ENCODE measurements around the gene MRAS. TPM values are rescaled to one million over a fixed set of nuclear protein-coding genes. Genes with fewer than 3 reads are reported as not detected.
"Not testable (repeated sequence)": the region's sequence is repeated elsewhere in the genome, so short reads cannot be mapped to it uniquely, and the experiment has no call there.

MRAS gene
- polyA plus RNA-seq, 3 donors, result 6.2 to 13.2 (median 8.3) TPM

- Mint-ChIP-seq H3K27me3 (ENCODE audit: low read depth in 3 of 3) (peaks cover 0 to 4% (median 1%) of the 10 kb centered on the region in 3 donors), H3K4me1 (peaks cover 8% of the 10 kb centered on the region), H3K4me3 (no peak overlapping the region), H3K36me3 (peaks cover 4 to 14% of the 10 kb centered on the region in 2 donors), H3K9me3 (peaks cover 0 to 4% (median 2%) of the 10 kb centered on the region in 7 donors), H3K27ac (no peak overlapping the region)
- no peak for TF ChIP-seq CTCF (IDR thresholded peaks at IDR 0.05)
- DNase-seq, result no peak
- no peak overlapping the region for H3K27ac ChIP-seq (ENCODE audit: low read depth in 1 of 2, low read length in 2 of 2)
- WGBS (ENCODE audit: insufficient coverage), result no CpG with 5 or more reads among the region's 2 CpGs
- no peaks in the 10 kb centered on the region for H3K9me3 ChIP-seq (replicated peaks in 1 of 2; ENCODE audit: control insufficient read depth in 1 of 2, insufficient read depth in 1 of 2, low read length in 2 of 2)
- no peaks in the 10 kb centered on the region for H3K79me2 ChIP-seq (ENCODE audit: insufficient read depth, low read length)
- peaks cover 8% of the 10 kb centered on the region in 2 donors for H3K4me1 ChIP-seq (ENCODE audit: control insufficient read depth in 1 of 2, insufficient read depth in 2 of 2, low read length in 2 of 2)
- H4K20me1 ChIP-seq (ENCODE audit: insufficient read depth, low read length), result no peaks in the 10 kb centered on the region
- H2AFZ ChIP-seq (ENCODE audit: insufficient read depth, low read depth, low read length, poor library complexity, severe bottlenecking), result no peak overlapping the region
- no peak overlapping the region for H3K4me3 ChIP-seq (replicated peaks in 1 of 3; ENCODE audit: low read depth in 2 of 3, low read length in 3 of 3)
- no peak overlapping the region for H3K9ac ChIP-seq (ENCODE audit: insufficient read depth, low read length, poor library complexity, severe bottlenecking)
- intact Hi-C loops (cut with micrococcal nuclease), result no loop called here
- no peaks in the 10 kb centered on the region for H3K36me3 ChIP-seq (replicated peaks in 1 of 2; ENCODE audit: control insufficient read depth in 1 of 2, insufficient read depth in 2 of 2, low read length in 2 of 2)
- H3K4me2 ChIP-seq (replicated peaks; ENCODE audit: extremely low read depth, low read length, poor library complexity, severe bottlenecking), result no peak overlapping the region
- no peaks in the 10 kb centered on the region for H3K27me3 ChIP-seq (ENCODE audit: control insufficient read depth in 2 of 2, insufficient read depth in 2 of 2, low read length in 2 of 2)
Measured at GRCh38 chr3:138376663-138377062, 28.3 kb downstream of the MRAS start.

- H3K9ac ChIP-seq (ENCODE audit: insufficient read depth, low read length, poor library complexity, severe bottlenecking); H3K27me3 Mint-ChIP-seq (ENCODE audit: low read depth in 3 of 3); H3K27ac Mint-ChIP-seq; H4K20me1 ChIP-seq (ENCODE audit: insufficient read depth, low read length); H3K9me3 Mint-ChIP-seq; H3K4me2 ChIP-seq (replicated peaks; ENCODE audit: extremely low read depth, low read length, poor library complexity, severe bottlenecking); H3K4me1 Mint-ChIP-seq; H2AFZ ChIP-seq (ENCODE audit: insufficient read depth, low read depth, low read length, poor library complexity, severe bottlenecking); H3K4me3 ChIP-seq (replicated peaks in 1 of 3; ENCODE audit: low read depth in 2 of 3, low read length in 3 of 3); H3K79me2 ChIP-seq (ENCODE audit: insufficient read depth, low read length); intact Hi-C loops (cut with micrococcal nuclease); H3K36me3 ChIP-seq (replicated peaks in 1 of 2; ENCODE audit: control insufficient read depth in 1 of 2, insufficient read depth in 2 of 2, low read length in 2 of 2); H3K4me3 Mint-ChIP-seq; H3K27me3 ChIP-seq (ENCODE audit: control insufficient read depth in 2 of 2, insufficient read depth in 2 of 2, low read length in 2 of 2); H3K4me1 ChIP-seq (ENCODE audit: control insufficient read depth in 1 of 2, insufficient read depth in 2 of 2, low read length in 2 of 2); DNase-seq; H3K9me3 ChIP-seq (replicated peaks in 1 of 2; ENCODE audit: control insufficient read depth in 1 of 2, insufficient read depth in 1 of 2, low read length in 2 of 2); H3K27ac ChIP-seq (ENCODE audit: low read depth in 1 of 2, low read length in 2 of 2): not testable (repeated sequence)
- peaks cover 4 to 14% of the 10 kb centered on the region in 2 donors for H3K36me3 Mint-ChIP-seq
- 96% methylated on average over 9 of the region's 11 CpGs for WGBS (ENCODE audit: insufficient coverage)
Measured at GRCh38 chr3:138377212-138377611, 28.8 kb downstream of the MRAS start.

All from CD14-positive monocyte (primary cell).